Measurements from ENCODE around the gene NGDN.

DNA sequence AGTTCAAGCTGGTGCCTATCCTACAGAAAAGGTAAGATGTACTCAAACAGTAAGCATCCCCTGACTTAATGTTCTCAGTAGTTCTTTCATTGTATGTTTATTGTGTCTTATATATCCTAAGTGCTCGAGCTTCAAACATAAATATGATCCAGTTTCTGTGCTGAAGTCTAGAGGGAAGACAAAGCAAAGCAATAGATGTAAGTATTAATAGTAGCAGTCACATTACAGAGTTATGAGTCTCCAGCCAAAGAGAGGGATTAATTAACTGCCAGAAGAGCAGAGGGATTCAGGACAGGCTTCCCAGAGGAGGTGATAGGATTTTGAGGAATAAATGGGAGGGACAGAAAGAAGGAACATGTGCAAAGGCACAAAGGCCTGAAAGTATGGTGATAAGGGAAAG, 1.4 kb downstream of the NGDN start:
- TF ChIP-seq, protein P1, sequence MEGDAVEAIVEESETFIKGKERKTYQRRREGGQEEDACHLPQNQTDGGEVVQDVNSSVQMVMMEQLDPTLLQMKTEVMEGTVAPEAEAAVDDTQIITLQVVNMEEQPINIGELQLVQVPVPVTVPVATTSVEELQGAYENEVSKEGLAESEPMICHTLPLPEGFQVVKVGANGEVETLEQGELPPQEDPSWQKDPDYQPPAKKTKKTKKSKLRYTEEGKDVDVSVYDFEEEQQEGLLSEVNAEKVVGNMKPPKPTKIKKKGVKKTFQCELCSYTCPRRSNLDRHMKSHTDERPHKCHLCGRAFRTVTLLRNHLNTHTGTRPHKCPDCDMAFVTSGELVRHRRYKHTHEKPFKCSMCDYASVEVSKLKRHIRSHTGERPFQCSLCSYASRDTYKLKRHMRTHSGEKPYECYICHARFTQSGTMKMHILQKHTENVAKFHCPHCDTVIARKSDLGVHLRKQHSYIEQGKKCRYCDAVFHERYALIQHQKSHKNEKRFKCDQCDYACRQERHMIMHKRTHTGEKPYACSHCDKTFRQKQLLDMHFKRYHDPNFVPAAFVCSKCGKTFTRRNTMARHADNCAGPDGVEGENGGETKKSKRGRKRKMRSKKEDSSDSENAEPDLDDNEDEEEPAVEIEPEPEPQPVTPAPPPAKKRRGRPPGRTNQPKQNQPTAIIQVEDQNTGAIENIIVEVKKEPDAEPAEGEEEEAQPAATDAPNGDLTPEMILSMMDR (IDR thresholded peaks at IDR 0.05) = no peak
- TF ChIP-seq POLR2A (IDR thresholded peaks at IDR 0.05) = no peak

Data from adrenal gland (tissue), 5 donors.